ENCODE results near the gene ATP10B.

DNA sequence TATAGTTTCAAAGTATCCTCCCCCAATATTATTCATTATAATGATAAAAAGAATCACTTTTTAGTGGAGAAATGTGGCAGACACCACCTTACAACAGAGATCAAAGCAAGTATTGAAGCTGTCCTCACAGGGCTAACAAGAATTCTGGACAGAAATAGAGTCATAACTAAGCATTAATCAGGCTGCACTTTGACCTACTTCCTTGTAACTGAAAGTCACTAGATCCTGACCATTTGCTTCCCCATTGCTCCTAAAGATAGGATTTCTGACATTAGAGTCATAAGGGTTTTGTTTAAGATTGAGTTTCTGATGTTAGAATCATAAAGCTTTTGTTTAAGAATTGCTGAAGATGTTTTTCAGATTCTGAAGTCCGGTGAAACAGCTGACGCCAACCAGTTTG, 159.7 kb downstream of the ATP10B start:
- TF ChIP-seq, protein P1, sequence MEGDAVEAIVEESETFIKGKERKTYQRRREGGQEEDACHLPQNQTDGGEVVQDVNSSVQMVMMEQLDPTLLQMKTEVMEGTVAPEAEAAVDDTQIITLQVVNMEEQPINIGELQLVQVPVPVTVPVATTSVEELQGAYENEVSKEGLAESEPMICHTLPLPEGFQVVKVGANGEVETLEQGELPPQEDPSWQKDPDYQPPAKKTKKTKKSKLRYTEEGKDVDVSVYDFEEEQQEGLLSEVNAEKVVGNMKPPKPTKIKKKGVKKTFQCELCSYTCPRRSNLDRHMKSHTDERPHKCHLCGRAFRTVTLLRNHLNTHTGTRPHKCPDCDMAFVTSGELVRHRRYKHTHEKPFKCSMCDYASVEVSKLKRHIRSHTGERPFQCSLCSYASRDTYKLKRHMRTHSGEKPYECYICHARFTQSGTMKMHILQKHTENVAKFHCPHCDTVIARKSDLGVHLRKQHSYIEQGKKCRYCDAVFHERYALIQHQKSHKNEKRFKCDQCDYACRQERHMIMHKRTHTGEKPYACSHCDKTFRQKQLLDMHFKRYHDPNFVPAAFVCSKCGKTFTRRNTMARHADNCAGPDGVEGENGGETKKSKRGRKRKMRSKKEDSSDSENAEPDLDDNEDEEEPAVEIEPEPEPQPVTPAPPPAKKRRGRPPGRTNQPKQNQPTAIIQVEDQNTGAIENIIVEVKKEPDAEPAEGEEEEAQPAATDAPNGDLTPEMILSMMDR (IDR thresholded peaks at IDR 0.05), result no peak
- no peak for TF ChIP-seq POLR2A (IDR thresholded peaks at IDR 0.05)
